BE2C (cell line): ENCODE results near the gene CASP4.

Experiments
- DNase-seq: peaks from one replicate; pipeline ENCODE4 v3.0.0-alpha.2; 2020
- H3K27me3 ChIP-seq: fragments of 250-450 bp; sonication (Bioruptor Pico); 2 replicates; pipeline ENCODE4 v1.5.1; 2020; ENCODE audit warnings: mild to moderate bottlenecking
- H3K36me3 ChIP-seq: fragments of 250-450 bp; sonication (Bioruptor Pico); 2 replicates; pipeline ENCODE4 v1.5.1; 2020; ENCODE audit warnings: mild to moderate bottlenecking
- H3K4me1 ChIP-seq: fragments of 250-450 bp; sonication (Bioruptor Pico); 2 replicates; pipeline ENCODE4 v1.5.1; 2020
- H3K4me3 ChIP-seq: 2 replicates; pipeline ENCODE4 v1.5.1; 2011; ENCODE audit warnings: low read depth, low read length
- H3K9me3 ChIP-seq: fragments of 250-450 bp; sonication (Bioruptor Pico); 2 replicates; pipeline ENCODE4 v1.5.1; 2020
- CTCF ChIP-seq: IDR thresholded peaks from 2 replicates; pipeline ENCODE4 v1.5.1; 2012; ENCODE audit warnings: mild to moderate bottlenecking, low read depth, low read length

The CASP4 gene

DNA sequence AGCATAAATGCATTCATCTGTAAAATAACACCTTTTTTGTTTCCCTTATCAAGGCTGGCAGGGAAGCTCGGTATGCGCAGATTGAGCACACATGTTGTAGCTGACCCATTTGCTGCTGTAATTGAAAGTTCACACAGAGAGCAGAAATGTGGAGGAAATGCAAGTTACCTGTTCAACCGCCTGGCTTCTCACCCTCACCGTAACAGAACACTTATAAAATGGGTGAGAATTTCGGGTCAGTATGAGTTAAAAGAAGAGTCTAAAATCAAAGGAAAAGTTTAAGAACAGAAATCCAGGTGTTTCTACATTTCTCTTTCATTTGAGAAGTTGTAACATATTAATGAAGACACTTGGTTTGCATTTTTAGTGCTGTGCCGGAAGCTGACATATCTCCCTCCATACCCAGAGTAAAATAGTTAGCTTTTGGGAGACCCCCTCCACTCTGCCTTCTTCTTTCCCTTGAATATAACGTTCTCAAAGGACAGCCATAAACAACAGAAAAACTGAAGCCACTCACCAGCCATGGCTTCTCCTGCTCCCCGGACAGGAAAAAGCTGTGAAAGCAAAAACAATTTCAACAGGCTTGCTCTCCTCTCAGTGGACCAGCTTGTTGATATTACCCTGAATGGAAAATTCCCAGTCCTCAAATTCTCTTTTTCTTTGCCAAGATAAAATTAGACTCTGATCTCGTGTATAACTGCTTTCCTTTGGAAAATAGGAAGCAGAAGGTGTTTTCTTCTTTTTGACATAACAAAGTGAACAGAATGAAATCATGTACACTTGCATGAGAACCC, 70.3 kb downstream of the CASP4 start, which contains the start of gene CASP12:
CASP12 (minus strand) TSS at position 570 of the 794 bp plus-strand sequence.
- H3K9me3 ChIP-seq, result no peaks in the 10 kb centered on the region
- no peaks in the 10 kb centered on the region for H3K4me1 ChIP-seq
- DNase-seq, result no peak
- no peaks in the 10 kb centered on the region for H3K27me3 ChIP-seq
- no peak within 1 kb of the TSS for H3K4me3 ChIP-seq
- H3K36me3 ChIP-seq, result no peaks in the 10 kb centered on the region
- TF ChIP-seq CTCF, result no peak

- H3K4me1 ChIP-seq, result no peaks in the 10 kb centered on the region
- no peaks in the 10 kb centered on the region for H3K27me3 ChIP-seq
- no peak for TF ChIP-seq CTCF
- no peaks in the 10 kb centered on the region for H3K36me3 ChIP-seq
- H3K9me3 ChIP-seq, result no peaks in the 10 kb centered on the region
- H3K4me3 ChIP-seq, result no peak overlapping the region
- no peak for DNase-seq
Measured at GRCh38 chr11:104895634-104896033, 72.7 kb downstream of the CASP4 start.

GRCh38 chr11:104893876-104894275, 74.5 kb downstream of the CASP4 start:
- no peaks in the 10 kb centered on the region for H3K4me1 ChIP-seq
- no peaks in the 10 kb centered on the region for H3K36me3 ChIP-seq
- H3K9me3 ChIP-seq, result no peaks in the 10 kb centered on the region
- no peak for TF ChIP-seq CTCF
- H3K27me3 ChIP-seq, result no peaks in the 10 kb centered on the region
- H3K4me3 ChIP-seq, result no peak overlapping the region
- no peak for DNase-seq
